Measurements from ENCODE around the gene BRS3. TPM values are rescaled to one million over a fixed set of nuclear protein-coding genes. Genes with fewer than 3 reads are reported as not detected.
"Not testable (repeated sequence)": the region's sequence is repeated elsewhere in the genome, so short reads cannot be mapped to it uniquely, and the experiment has no call there.

The BRS3 gene
- total RNA-seq (2014; rRNA removed; shearing (Covaris generic); ENCODE audit: low replicate concordance): not detected in 2 replicates

- no peaks in the 10 kb centered on the region for H3K9me3 ChIP-seq
- peaks cover 17% of the 10 kb centered on the region; the same call in 1 of the 2 replicates for H3K27me3 ChIP-seq
Measured at GRCh38 chrX:136487647-136488046, at the start of gene BRS3. Gene BRS3, plus strand, starts transcription at chrX:136487947. Its CDS starts 168 bp downstream, at chrX:136488115.

DNA sequence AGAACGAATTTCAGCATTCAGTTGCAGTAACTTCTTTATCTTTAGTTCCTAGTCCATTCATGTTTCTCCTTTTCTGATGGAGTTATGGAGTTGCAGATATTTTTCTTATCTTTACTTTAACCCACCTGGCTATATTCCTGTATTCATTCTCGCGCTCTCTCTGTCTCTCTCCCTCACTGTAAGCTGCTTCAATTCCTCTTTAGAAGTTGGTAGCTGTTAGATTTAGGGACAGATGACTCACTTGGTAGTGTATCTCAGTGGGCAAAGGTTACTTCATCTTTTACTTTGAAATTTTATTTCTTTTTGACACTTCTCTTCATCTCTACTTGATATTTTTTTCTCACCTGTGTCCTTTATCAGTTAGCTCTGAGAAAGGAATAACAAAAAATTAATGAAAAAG, 49.6 kb upstream of the BRS3 start:
- DNase-seq: no peak
- H3K9me3 ChIP-seq: no peaks in the 10 kb centered on the region
- H3K36me3 ChIP-seq: no peaks in the 10 kb centered on the region
- H3K27me3 ChIP-seq: no peaks in the 10 kb centered on the region
- H3K4me3 ChIP-seq: no peak overlapping the region

More at GRCh38 chrX:136487647-136488046, at the start of gene BRS3:
- no peak for DNase-seq
- no peaks in the 10 kb centered on the region for H3K36me3 ChIP-seq
- no peak within 1 kb of the TSS for H3K4me3 ChIP-seq

DNA sequence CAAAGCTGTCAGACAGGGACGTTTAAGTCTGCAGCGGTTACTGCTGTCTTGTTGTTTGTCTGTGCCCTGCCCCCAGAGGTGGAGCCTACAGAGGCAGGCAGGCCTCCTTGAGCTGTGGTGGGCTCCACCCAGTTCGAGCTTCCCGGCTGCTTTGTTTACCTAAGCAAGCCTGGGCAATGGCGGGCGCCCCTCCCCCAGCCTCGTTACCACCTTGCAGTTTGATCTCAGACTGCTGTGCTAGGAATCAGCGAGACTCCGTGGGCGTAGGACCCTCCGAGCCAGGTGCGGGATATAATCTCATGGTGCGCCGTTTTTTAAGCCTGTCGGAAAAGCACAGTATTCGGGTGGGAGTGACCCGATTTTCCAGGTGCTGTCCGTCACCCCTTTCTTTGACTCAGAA, 42.1 kb upstream of the BRS3 start:
- not testable (repeated sequence) for H3K36me3 ChIP-seq, H3K27me3 ChIP-seq, H3K4me3 ChIP-seq, DNase-seq, H3K9me3 ChIP-seq

DNA sequence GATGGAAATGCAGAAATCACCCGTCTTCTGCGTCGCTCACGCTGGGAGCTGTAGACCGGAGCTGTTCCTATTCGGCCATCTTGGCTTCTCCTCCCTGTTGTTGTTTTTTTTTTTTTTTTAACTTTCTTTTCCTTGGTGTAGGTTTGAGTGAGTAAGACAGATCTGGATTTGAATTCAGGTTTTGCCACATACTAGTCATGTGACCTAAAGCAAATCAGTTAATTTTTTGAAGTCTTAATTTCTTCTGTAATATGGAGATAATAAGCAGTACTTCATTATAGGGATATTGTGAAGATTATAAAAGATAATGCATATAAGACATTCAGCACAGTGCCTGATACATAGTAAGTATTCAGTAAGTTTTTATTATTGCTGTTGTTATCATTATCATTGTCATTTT, 41.5 kb upstream of the BRS3 start:
- H3K36me3 ChIP-seq: no peaks in the 10 kb centered on the region
- DNase-seq: no peak
- H3K27me3 ChIP-seq: no peaks in the 10 kb centered on the region
- H3K9me3 ChIP-seq: no peaks in the 10 kb centered on the region
- no peak overlapping the region for H3K4me3 ChIP-seq

DNA sequence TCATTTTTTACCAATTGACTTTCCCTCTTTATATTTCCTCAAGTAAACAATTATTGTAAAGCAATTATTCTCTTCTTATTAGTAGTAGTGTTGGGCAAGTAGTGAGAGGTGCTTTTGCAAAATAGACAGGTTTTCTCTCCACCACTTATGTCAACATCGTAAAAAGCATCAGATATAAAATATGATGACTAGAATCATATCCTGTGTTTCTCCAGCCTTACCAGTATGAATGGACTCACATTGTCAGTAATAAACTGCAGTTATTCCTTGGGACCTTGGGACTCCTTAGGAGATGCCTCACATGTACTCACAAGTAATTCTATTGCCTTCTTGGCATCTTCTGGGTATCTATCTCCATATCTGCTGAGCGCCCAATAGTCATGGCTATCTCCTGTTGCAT, 40.4 kb upstream of the BRS3 start:
- H3K36me3 ChIP-seq: no peaks in the 10 kb centered on the region
- no peaks in the 10 kb centered on the region for H3K27me3 ChIP-seq
- no peak for DNase-seq

DNA sequence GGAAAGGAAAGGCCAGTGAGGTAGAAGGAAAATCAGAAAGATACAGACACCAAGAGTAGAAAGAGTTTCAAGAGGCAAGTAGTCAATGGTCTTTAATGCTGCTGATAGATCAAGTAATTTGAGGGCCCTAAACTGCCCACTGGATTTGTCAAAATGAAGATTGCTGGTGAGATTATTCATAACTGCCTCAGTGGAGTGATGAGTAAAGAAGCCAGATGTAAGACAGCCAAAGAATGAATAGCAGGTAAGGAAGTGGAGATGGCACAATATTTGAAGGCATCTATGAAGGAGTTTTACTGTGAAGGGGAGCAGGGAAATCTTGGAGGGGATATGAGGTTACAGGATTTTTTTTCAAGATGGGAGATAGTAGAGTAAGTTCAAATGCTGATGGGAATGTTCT, 39.8 kb upstream of the BRS3 start:
- Histone ChIP-seq H3K9me3 (no peaks in the 10 kb centered on the region), H3K4me3 (no peak overlapping the region), H3K27me3 (no peaks in the 10 kb centered on the region), H3K36me3 (no peaks in the 10 kb centered on the region)
- no peak for DNase-seq

More for the DNA sequence above, 40.4 kb upstream of the BRS3 start:
- H3K4me3 ChIP-seq: no peak overlapping the region
- H3K9me3 ChIP-seq: no peaks in the 10 kb centered on the region

GRCh38 chrX:136450050-136450830, 37.5 kb upstream of the BRS3 start:
- no peak for DNase-seq
- no peak overlapping the region for H3K4me3 ChIP-seq
- no peaks in the 10 kb centered on the region for H3K36me3 ChIP-seq
- no peaks in the 10 kb centered on the region for H3K9me3 ChIP-seq
- no peaks in the 10 kb centered on the region for H3K27me3 ChIP-seq

- H3K4me3 ChIP-seq: no peak overlapping the region
- H3K27me3 ChIP-seq: no peaks in the 10 kb centered on the region
- DNase-seq: no peak
- H3K9me3 ChIP-seq: no peaks in the 10 kb centered on the region
- H3K36me3 ChIP-seq: no peaks in the 10 kb centered on the region
Measured at GRCh38 chrX:136452614-136453013, 35.1 kb upstream of the BRS3 start.

GRCh38 chrX:136453114-136453513, 34.6 kb upstream of the BRS3 start:
- no peak for DNase-seq
- H3K27me3 ChIP-seq: no peaks in the 10 kb centered on the region
- H3K36me3 ChIP-seq: no peaks in the 10 kb centered on the region
- no peak overlapping the region for H3K4me3 ChIP-seq
- no peaks in the 10 kb centered on the region for H3K9me3 ChIP-seq

DNA sequence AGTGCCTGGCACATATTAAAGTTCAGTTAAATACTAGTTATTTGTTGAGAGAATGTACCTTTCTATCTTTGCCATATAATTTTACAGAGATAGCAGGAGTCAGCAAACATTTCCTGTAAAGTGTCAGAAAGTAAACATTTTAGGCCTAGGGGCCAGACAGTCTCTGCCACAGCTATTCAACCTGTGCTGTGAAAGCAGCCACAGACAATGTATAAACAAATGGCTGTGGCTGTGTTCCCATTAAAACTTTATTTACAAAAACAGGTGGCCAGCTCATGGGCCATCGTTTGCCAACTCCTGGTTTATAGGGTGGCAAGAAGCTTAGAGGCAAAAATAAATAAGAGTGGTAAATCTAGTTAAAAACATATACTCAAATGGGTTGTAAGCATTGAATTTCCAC, 34.0 kb upstream of the BRS3 start:
- H3K9me3 ChIP-seq: no peaks in the 10 kb centered on the region
- no peak for DNase-seq
- no peak overlapping the region for H3K4me3 ChIP-seq
- H3K27me3 ChIP-seq: no peaks in the 10 kb centered on the region
- H3K36me3 ChIP-seq: no peaks in the 10 kb centered on the region

DNA sequence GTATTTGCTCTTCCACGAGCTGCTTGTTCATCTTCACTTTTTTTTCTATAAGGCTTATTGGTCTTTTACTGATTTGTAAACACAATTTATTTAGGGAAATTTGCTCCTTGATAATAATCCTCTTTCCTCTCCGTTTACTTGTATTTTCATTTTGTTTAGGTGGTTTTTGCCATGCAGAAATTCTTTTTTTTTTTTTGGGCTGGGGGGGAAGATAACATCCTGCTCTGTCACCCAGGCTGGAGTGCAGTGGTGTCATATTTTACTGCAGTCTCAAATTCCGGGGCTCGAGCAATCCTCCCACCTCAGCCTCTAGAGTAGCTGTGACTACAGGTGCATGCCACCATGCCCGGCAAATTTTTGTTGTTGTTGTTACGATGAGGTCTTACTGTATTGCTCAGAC, 31.6 kb upstream of the BRS3 start:
- DNase-seq: no peak
- H3K4me3 ChIP-seq: no peak overlapping the region
- no peaks in the 10 kb centered on the region for H3K36me3 ChIP-seq
- no peaks in the 10 kb centered on the region for H3K9me3 ChIP-seq
- no peaks in the 10 kb centered on the region for H3K27me3 ChIP-seq

- no peak for DNase-seq
- Histone ChIP-seq H3K36me3 (no peaks in the 10 kb centered on the region), H3K9me3 (no peaks in the 10 kb centered on the region), H3K4me3 (no peak overlapping the region), H3K27me3 (no peaks in the 10 kb centered on the region)
Measured at GRCh38 chrX:136457303-136457917, 30.3 kb upstream of the BRS3 start.

DNA sequence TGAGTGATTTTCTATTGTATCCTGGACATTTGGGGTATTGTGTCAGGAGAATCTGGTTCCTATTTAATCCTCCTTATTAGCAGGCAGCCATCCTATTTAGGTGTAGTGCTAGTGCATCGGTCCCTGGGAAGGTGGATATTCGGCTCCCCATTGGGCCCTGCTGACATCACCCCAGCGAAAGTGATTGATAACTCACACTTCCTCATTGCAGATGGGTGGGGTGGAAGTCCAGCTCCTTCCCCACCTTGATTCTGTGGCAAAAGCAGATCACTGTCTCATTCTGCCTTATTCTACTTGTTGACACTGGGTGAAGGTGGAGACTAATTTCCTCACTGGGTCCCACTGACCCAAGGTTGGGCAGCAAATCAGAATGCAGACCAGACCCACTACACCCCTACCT, 23.2 kb upstream of the BRS3 start:
- Histone ChIP-seq H3K27me3 (no peaks in the 10 kb centered on the region), H3K4me3 (no peak overlapping the region), H3K36me3 (no peaks in the 10 kb centered on the region), H3K9me3 (no peaks in the 10 kb centered on the region)
- no peak for DNase-seq

DNA sequence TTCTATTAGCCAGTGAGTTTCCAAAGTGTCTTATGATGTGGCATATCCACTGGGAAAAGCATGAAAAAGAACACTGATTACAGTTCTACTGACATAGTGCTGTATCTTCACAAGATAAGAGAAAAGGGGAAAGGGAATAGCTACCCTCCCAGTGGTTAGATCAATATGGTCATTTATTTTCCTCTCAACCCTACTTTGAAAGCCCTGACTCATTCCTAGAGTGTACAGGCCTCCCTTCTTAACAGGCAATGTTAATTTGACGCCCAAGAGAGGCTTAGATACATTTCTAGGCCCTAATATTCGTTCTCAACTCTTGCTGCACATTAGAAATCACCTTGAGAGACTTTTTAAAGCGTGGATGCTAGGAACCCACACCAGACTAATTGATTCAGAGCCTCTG, 20.4 kb upstream of the BRS3 start:
- no peak overlapping the region for H3K4me3 ChIP-seq
- no peaks in the 10 kb centered on the region for H3K27me3 ChIP-seq
- no peaks in the 10 kb centered on the region for H3K36me3 ChIP-seq
- no peaks in the 10 kb centered on the region for H3K9me3 ChIP-seq
- no peak for DNase-seq

GRCh38 chrX:136468391-136469103, 19.2 kb upstream of the BRS3 start:
- Histone ChIP-seq H3K36me3 (no peaks in the 10 kb centered on the region), H3K27me3 (no peaks in the 10 kb centered on the region), H3K4me3 (no peak overlapping the region), H3K9me3 (no peaks in the 10 kb centered on the region)
- DNase-seq: no peak

GRCh38 chrX:136473663-136474062, 14.1 kb upstream of the BRS3 start:
- no peak overlapping the region for H3K4me3 ChIP-seq
- H3K27me3 ChIP-seq: no peaks in the 10 kb centered on the region
- no peaks in the 10 kb centered on the region for H3K9me3 ChIP-seq
- H3K36me3 ChIP-seq: no peaks in the 10 kb centered on the region
- DNase-seq: no peak

GRCh38 chrX:136475236-136475635, 12.5 kb upstream of the BRS3 start:
- DNase-seq: no peak
- Histone ChIP-seq H3K27me3 (no peaks in the 10 kb centered on the region), H3K36me3 (no peaks in the 10 kb centered on the region), H3K4me3 (no peak overlapping the region), H3K9me3 (no peaks in the 10 kb centered on the region)
